DND-41 (cell line): Measurements from ENCODE around the gene PTPRO.

ENCODE experiments used
- CTCF ChIP-seq: IDR thresholded peaks from 2 replicates; pipeline ENCODE4 v1.5.1; 2012; ENCODE audit warnings: borderline replicate concordance, low read length, moderate library complexity, mild to moderate bottlenecking; ENCODE audit not compliant: poor library complexity, severe bottlenecking; ENCODE audit errors: extremely low read depth
- EZH2 ChIP-seq: IDR thresholded peaks from 3 replicates; pipeline ENCODE4 v1.6.1; 2012; ENCODE audit warnings: borderline replicate concordance, low read depth, mild to moderate bottlenecking, moderate library complexity, low read length, inconsistent platforms; ENCODE audit not compliant: severe bottlenecking

- TF ChIP-seq CTCF (no peak), EZH2 (no peak)
These were observed 149.7 kb downstream of the PTPRO start for GRCh38 chr12:15472036-15472435.
